SK-N-SH (cell line): ENCODE measurements around the gene NTM.

Experiments
- CTCF ChIP-seq: fragments of 200-600 bp; sonication (generic); IDR thresholded peaks from 2 replicates; pipeline ENCODE4 v1.6.1; 2017; ENCODE audit warnings: antibody characterized with exemption, mild to moderate bottlenecking, moderate library complexity
- ELF1 ChIP-seq: IDR thresholded peaks from 2 replicates; pipeline ENCODE4 v1.4.0; 2012
- FOSL2 ChIP-seq: IDR thresholded peaks from 2 replicates; pipeline ENCODE4 v1.4.0; 2012; ENCODE audit warnings: low read depth, mild to moderate bottlenecking, moderate library complexity, borderline replicate concordance
- MAX ChIP-seq: IDR thresholded peaks from 2 replicates; pipeline ENCODE4 v1.4.0; 2012; ENCODE audit warnings: low read depth
- POLR2AphosphoS5 ChIP-seq: IDR thresholded peaks from 2 replicates; pipeline ENCODE4 v1.6.1; 2012; ENCODE audit warnings: low read depth, low read length
- REST ChIP-seq: IDR thresholded peaks from 2 replicates; pipeline ENCODE4 v1.6.1; 2012; ENCODE audit warnings: mild to moderate bottlenecking, low read depth, low read length, moderate library complexity
- USF1 ChIP-seq: IDR thresholded peaks from 2 replicates; pipeline ENCODE4 v1.4.0; 2012; ENCODE audit warnings: low read depth, borderline replicate concordance

GRCh38 chr11:132278801-132279574 is 908.6 kb downstream of the NTM start:
- TF ChIP-seq POLR2AphosphoS5 (no peak), CTCF (peak; percentile 64), REST (no peak), USF1 (peak; percentile 50; the same call in 1 of the 2 replicates), ELF1 (no peak), FOSL2 (no peak), MAX (no peak)
